HUES48 (cell line): Measurements from ENCODE around the gene ERCC4.
"Not testable (repeated sequence)": the region's sequence is repeated elsewhere in the genome, so short reads cannot be mapped to it uniquely, and the experiment has no call there.

Source experiments
- H3K27ac ChIP-seq: one replicate; pipeline ENCODE4 v1.7.0; 2013; ENCODE audit warnings: low read depth, low read length, inconsistent platforms
- H3K27me3 ChIP-seq: 2 replicates; pipeline ENCODE4 v1.6.1; 2013; ENCODE audit warnings: mild to moderate bottlenecking, low read length; ENCODE audit not compliant: control insufficient read depth, insufficient read depth
- H3K36me3 ChIP-seq: 2 replicates; pipeline ENCODE4 v1.6.1; 2013; ENCODE audit warnings: low read length; ENCODE audit not compliant: control insufficient read depth, insufficient read depth
- H3K4me1 ChIP-seq: 2 replicates; pipeline ENCODE4 v1.6.1; 2013; ENCODE audit warnings: mild to moderate bottlenecking, low read length; ENCODE audit not compliant: control insufficient read depth, insufficient read depth
- H3K4me3 ChIP-seq: 2 replicates; pipeline ENCODE4 v1.5.1; 2013; ENCODE audit warnings: mild to moderate bottlenecking, low read depth, low read length
- H3K9ac ChIP-seq: 2 replicates; pipeline ENCODE4 v1.6.1; 2013; ENCODE audit warnings: mild to moderate bottlenecking, low read depth, low read length, moderate library complexity
- H3K9me3 ChIP-seq: 2 replicates; pipeline ENCODE4 v1.6.1; 2013; ENCODE audit warnings: low read length; ENCODE audit not compliant: control insufficient read depth, insufficient read depth

Gene ERCC4

DNA sequence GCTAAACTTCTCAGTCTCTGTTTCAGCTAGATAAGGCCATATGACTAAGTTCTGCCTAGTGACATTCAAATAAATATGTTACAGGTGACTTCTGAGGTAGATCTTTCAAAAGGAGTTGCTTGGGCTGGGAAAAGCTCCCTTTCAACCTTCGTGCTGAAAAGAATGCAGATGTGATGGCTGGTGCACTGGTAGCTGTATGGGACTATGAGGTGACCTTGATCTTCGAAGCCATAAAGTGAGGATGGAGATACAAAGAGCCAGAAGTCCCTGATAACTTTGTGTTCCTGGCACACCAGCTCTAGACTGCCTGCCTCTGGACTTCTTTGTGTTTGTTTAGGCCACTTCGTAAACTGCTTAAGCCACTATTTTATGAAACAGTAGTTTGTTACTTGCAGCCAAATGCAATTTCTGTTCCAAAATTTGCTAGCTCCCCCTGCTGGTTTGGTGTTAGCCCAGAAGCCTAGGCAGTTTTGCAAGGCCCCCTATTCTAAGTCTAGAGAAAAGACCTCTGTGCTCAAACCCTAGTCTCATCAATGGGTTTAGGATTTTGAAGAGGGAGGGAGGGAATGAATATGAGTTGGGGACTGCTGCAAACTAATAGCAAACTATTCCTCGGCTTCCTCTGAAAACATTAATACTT, 23.3 kb upstream of the ERCC4 start:
- no peaks in the 10 kb centered on the region for H3K27me3 ChIP-seq

DNA sequence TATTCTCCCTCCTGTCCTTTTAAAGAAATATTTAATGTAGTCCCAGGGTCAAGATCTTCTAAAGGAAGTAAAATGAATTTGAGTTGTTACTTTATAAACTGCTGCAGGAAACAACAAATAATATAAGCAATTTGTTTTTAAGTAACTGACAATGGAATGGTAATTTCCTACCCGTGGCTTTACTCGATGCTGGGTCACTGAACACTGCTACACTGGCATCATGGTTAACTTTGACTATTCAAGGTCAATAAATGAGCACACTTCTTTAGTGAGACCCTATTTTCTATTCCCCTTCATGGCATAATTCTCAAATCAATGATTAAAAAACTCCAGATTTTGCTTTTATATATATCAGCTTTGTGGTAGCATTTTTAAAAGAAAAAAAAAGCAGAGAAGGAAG, 22.1 kb upstream of the ERCC4 start:
- Histone ChIP-seq H3K9me3 (0 out of 2 replicates have a peak, but pooled peaks cover 5% of the 10 kb centered on the region), H3K4me3 (no peak overlapping the region), H3K27me3 (no peaks in the 10 kb centered on the region), H3K4me1 (no peaks in the 10 kb centered on the region), H3K36me3 (no peaks in the 10 kb centered on the region), H3K27ac (no peak overlapping the region), H3K9ac (no peak overlapping the region)

More for the DNA sequence above, 23.3 kb upstream of the ERCC4 start:
- Histone ChIP-seq H3K9ac (no peak overlapping the region), H3K27ac (no peak overlapping the region), H3K36me3 (no peaks in the 10 kb centered on the region), H3K4me3 (no peak overlapping the region), H3K9me3 (no peaks in the 10 kb centered on the region), H3K4me1 (no peaks in the 10 kb centered on the region)

DNA sequence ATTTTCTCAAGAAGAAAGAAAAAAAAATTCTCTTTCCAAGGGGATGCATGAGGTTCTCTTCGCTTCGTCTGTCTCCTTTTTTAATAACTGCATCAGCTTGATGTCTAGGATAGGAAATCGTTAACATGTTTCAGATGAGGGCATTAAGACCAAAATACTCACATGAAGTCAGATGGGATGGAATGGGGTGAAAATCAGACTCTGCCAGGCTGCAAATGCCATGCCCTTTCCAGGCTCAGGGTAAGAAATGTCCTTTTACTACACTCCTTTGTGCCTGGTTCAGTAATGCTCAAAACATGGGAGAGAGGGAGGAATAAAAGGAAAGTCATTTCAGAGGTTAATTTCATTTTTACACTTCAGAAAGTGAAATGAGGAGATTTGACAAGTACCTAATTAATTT, 21.7 kb upstream of the ERCC4 start:
- no peak overlapping the region for H3K27ac ChIP-seq
- no peaks in the 10 kb centered on the region for H3K4me1 ChIP-seq
- H3K9me3 ChIP-seq = 0 out of 2 replicates have a peak, but pooled peaks cover 5% of the 10 kb centered on the region
- no peak overlapping the region for H3K9ac ChIP-seq
- H3K27me3 ChIP-seq = no peaks in the 10 kb centered on the region
- no peaks in the 10 kb centered on the region for H3K36me3 ChIP-seq
- H3K4me3 ChIP-seq = no peak overlapping the region

DNA sequence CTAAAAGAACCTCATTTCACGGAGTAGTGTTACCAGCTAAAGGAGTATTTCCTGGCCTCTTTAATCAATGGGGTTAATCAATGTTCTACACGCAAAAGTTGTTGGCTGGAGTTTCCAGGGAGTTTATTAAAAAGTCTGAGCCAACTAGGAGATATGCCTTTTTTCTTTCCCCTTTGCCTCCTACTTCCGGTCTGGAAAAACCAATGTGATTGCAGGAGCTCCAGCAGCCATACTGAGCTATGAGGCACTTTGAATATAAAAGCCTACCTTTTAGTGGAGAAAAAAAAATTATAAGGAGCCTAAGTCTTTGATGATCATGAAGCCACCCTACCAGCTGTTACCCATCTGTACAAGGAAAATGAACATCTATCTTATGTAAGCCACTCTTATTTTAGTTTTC, 17.9 kb upstream of the ERCC4 start:
- Histone ChIP-seq H3K4me3 (no peak overlapping the region), H3K4me1 (no peaks in the 10 kb centered on the region), H3K36me3 (no peaks in the 10 kb centered on the region), H3K27me3 (no peaks in the 10 kb centered on the region), H3K9me3 (0 out of 2 replicates have a peak, but pooled peaks cover 5% of the 10 kb centered on the region), H3K27ac (no peak overlapping the region), H3K9ac (no peak overlapping the region)

DNA sequence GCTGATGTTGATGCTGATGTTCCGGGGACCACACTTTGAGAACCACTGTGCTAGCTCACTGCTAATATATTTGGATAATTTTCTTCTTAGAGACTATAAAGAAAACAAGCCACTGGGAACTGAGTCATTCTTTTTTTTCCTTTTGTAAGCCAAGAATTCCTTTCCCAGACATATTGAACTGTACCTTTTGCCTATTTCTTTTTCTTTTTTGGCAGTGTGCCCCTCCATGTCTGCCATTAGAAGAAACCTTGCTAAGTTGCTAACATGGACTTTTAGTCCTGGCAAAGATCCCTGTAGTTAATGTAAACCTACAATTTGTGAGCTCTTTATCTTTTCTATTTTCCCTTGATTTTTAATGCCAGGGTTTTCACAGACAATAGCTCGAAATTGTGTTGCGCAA, 17.3 kb upstream of the ERCC4 start:
- Histone ChIP-seq H3K27me3 (no peaks in the 10 kb centered on the region), H3K36me3 (no peaks in the 10 kb centered on the region), H3K27ac (no peak overlapping the region), H3K4me1 (no peaks in the 10 kb centered on the region), H3K9me3 (0 out of 2 replicates have a peak, but pooled peaks cover 5% of the 10 kb centered on the region), H3K9ac (no peak overlapping the region), H3K4me3 (no peak overlapping the region)

DNA sequence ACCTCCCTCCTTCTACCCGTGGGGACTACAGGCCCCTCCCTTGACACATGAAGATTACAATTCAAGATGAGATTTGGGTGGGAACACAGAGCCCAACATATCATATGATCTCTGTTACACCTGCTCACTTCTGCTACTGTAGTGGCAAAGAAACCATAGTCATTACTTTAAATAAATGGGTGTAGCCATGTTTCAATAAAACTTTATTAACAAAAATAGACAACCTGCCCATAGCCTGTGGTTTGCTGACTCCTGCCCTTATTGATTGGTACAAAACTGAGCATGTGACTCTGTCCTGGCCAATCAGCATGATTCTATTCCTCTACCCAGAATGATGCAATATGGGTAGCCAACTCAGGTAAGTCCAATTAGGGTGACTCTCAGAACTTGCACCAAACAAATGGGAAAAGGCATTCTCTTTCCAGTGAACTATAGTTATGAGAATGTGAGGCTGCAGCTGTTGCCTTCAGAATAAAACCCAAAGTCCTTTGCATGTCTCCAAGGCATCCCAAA, 15.7 kb upstream of the ERCC4 start:
- Histone ChIP-seq H3K36me3 (no peaks in the 10 kb centered on the region), H3K4me3 (no peak overlapping the region), H3K9ac (no peak overlapping the region), H3K27ac (no peak overlapping the region), H3K9me3 (0 out of 2 replicates have a peak, but pooled peaks cover 5% of the 10 kb centered on the region), H3K27me3 (no peaks in the 10 kb centered on the region), H3K4me1 (no peaks in the 10 kb centered on the region)

DNA sequence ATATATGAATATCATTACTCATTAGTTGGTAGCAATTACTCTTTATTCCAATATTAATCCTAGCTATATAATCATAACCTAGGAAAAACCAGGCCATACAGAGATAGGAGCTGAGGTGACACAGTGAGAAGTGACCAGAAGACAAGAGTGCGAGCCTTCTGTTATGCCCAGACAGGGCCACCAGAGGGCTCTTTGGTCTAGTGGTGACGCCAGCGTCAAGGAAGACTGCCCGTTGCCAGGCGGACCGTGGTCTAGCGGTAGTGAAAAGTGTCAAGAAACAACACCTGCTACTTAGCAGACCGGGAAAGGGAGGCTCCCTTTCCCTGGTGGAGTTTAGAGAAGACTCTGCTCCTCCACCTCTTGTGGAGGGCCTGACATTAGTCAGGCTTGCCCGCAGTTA, 15.1 kb upstream of the ERCC4 start:
- H3K9me3 ChIP-seq, H3K36me3 ChIP-seq, H3K4me1 ChIP-seq, H3K27me3 ChIP-seq, H3K9ac ChIP-seq, H3K4me3 ChIP-seq, H3K27ac ChIP-seq: not testable (repeated sequence)

DNA sequence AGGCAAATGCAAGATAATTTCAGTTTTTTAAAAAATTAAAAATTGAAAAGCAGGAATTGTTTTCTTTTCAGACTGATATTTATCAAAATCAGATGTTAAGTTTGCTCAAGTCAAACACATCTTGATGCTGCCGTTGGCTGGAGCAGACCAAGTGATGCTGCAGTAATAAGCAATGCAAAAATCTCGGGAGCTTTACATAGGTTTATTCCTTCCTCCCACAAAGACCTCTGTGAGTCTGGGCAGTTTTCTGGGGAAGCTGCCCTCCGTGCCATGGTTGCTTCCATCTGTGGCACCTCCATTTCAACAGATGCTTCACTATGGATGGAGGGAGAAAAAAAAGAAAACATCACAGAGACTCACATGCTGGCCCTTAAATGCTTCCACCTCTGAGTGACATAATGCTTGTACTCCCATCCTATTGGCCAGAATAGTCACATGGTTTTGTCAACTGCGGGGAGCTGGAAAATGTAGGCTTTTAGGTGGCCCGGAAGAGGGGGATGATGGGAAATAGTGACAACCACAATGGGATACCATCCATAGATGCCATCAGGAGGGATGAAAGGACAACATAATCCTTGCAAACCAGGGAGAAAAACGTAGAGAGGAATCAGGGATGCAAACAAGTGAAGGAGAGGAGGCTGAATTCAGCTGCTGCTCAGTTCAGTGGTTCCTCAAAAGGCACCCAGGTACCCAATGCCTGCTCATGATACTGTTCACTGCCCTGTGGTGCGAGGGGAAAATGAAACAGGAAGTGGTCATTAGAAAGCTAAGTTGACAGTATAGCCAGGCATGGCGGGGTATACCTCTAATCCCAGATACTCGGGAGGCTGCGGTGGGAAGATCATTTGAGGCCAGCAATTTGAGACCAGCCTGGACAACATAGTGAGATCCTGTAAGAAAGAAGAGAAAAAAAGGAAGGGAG, 13.5 kb upstream of the ERCC4 start:
- Histone ChIP-seq H3K36me3 (no peaks in the 10 kb centered on the region), H3K9ac (no peak overlapping the region), H3K27ac (no peak overlapping the region), H3K4me1 (no peaks in the 10 kb centered on the region), H3K4me3 (no peak overlapping the region), H3K9me3 (0 out of 2 replicates have a peak, but pooled peaks cover 5% of the 10 kb centered on the region), H3K27me3 (no peaks in the 10 kb centered on the region)

DNA sequence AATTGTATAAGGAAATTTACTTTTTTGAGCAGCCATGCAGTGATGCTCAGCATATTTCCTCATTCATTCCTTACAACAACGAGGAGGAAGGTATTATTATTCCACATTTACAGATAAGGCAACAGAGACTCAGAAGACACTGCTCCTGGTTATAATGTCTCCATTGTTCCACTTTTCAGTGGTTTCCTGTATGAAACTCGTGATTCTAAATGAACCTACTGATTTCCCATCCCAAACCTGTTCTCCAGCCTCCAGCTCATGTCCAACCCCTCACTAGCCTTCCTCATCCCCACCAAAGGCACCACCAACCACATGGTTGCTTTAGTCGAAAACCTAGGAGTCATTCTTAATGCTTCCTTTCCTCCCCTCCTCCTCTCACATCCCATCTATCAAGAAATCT, 12.5 kb upstream of the ERCC4 start:
- Histone ChIP-seq H3K27me3 (no peaks in the 10 kb centered on the region), H3K36me3 (no peaks in the 10 kb centered on the region), H3K4me1 (no peaks in the 10 kb centered on the region), H3K9me3 (peaks cover 7% of the 10 kb centered on the region; the same call in 1 of the 2 replicates), H3K27ac (no peak overlapping the region), H3K4me3 (no peak overlapping the region), H3K9ac (no peak overlapping the region)

DNA sequence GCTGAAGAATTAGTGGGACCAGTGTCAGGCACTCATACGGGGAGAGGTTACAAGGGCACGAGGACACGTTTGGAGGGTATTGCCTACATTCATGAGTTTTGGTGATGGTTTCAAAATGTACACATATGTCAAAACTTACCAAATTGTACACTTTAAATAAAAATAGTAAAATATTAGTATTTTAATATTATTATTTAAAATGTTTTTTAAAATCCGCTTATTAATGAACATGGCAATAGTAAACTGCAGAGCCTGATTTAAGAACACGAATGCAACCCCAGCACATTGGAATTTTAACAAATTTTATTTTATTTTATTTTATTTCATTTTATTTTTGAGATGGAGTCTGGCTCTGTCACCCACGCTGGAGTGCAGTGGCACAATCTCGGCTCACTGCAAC, 10.9 kb upstream of the ERCC4 start:
- Histone ChIP-seq H3K36me3 (no peaks in the 10 kb centered on the region), H3K4me3 (no peak overlapping the region), H3K27ac (no peak overlapping the region), H3K27me3 (no peaks in the 10 kb centered on the region), H3K9me3 (peaks cover 11% of the 10 kb centered on the region; the same call in 1 of the 2 replicates), H3K4me1 (no peaks in the 10 kb centered on the region), H3K9ac (no peak overlapping the region)

DNA sequence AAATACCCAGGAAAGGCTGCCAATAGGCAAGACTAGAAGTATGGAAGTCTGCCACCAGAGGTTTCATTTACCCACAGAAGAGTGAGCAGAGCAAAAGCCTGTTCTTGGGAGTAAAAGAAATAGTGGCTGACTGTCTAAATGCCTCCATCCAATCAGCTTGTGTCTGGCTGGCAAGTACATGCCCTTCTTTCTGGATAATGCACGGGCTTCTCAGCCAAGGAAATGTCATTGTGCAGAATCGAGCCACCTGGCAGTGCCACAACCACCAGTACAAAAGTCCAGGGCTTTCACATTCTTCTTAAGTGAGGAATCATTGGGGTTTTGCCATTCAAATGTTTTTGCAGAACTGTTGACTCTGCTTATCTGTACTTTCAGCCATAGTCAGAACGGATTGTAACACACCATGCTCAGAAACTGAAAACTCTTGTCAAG, 10.1 kb upstream of the ERCC4 start:
- no peak overlapping the region for H3K9ac ChIP-seq
- H3K27ac ChIP-seq = no peak overlapping the region
- H3K27me3 ChIP-seq = no peaks in the 10 kb centered on the region
- peaks cover 11% of the 10 kb centered on the region; the same call in 1 of the 2 replicates for H3K9me3 ChIP-seq
- no peaks in the 10 kb centered on the region for H3K36me3 ChIP-seq
- no peak overlapping the region for H3K4me3 ChIP-seq
- no peaks in the 10 kb centered on the region for H3K4me1 ChIP-seq
